DOHH2 (cell line): ENCODE measurements around the gene HEBP2.

Experiments
- CTCF ChIP-seq: fragments of 200-600 bp; sonication (generic); IDR thresholded peaks from one replicate; pipeline ENCODE4 v1.5.1; 2014; ENCODE audit warnings: antibody characterized with exemption, mild to moderate bottlenecking, low read depth, low read length; ENCODE audit not compliant: poor library complexity, severe bottlenecking
- EZH2phosphoT487 ChIP-seq: fragments of 200-600 bp; sonication (generic); IDR thresholded peaks from 2 replicates; pipeline ENCODE4 v1.6.1; 2017; ENCODE audit warnings: borderline replicate concordance, mild to moderate bottlenecking, antibody characterized with exemption, low read length, moderate library complexity, mixed read lengths

- TF ChIP-seq CTCF, result no peak
- no peak for TF ChIP-seq EZH2phosphoT487
Observed at GRCh38 chr6:138424004-138424904, 20.2 kb downstream of the HEBP2 start.
